HepG2 (cell line): ENCODE measurements around the gene ACBD3. TPM values are rescaled to one million over a fixed set of nuclear protein-coding genes. Genes with fewer than 3 reads are reported as not detected.

Experiments
- ASH2L ChIP-seq: fragments of 300-600, 200-600 bp; sonication (generic); IDR thresholded peaks from 2 replicates; pipeline ENCODE4 v1.7.0; 2017; ENCODE audit warnings: low read depth, mild to moderate bottlenecking, moderate library complexity, mixed read lengths, low read length; ENCODE audit not compliant: insufficient read length
- BCL6 ChIP-seq: IDR thresholded peaks from 2 replicates; pipeline ENCODE4 v1.6.1; 2016; ENCODE audit warnings: missing genetic modification reagents, missing compliant biosample characterization
- CENPT ChIP-seq: sonication (generic); formaldehyde crosslinking; IDR thresholded peaks from 2 replicates; pipeline ENCODE4 v1.8.0; 2022; ENCODE audit warnings: low read depth, mild to moderate bottlenecking, moderate library complexity, missing genetic modification reagents
- FLYWCH1 ChIP-seq: sonication (generic); formaldehyde crosslinking; IDR thresholded peaks from 2 replicates; pipeline ENCODE4 v1.8.1; 2023; ENCODE audit warnings: mild to moderate bottlenecking, missing genetic modification reagents
- HDAC2 ChIP-seq: sonication (generic); formaldehyde crosslinking; IDR thresholded peaks from 2 replicates; pipeline ENCODE4 v1.4.0; 2020; ENCODE audit warnings: missing genetic modification reagents
- IKZF4 ChIP-seq: sonication (generic); formaldehyde crosslinking; IDR thresholded peaks from 2 replicates; pipeline ENCODE4 v1.5.1; 2020; ENCODE audit warnings: borderline replicate concordance, mild to moderate bottlenecking, low read depth, missing genetic modification reagents; ENCODE audit errors: not compliant biosample characterization
- KAT7 ChIP-seq: IDR thresholded peaks from 2 replicates; pipeline ENCODE4 v1.6.1; 2018; ENCODE audit warnings: borderline replicate concordance, missing compliant biosample characterization
- KDM5B ChIP-seq: sonication (generic); formaldehyde crosslinking; IDR thresholded peaks from 2 replicates; pipeline ENCODE4 v1.4.0; 2020; ENCODE audit warnings: missing genetic modification reagents, mild to moderate bottlenecking, borderline replicate concordance
- KMT2A ChIP-seq: sonication (generic); formaldehyde crosslinking; IDR thresholded peaks from 2 replicates; pipeline ENCODE4 v1.4.0; 2020; ENCODE audit warnings: missing genetic modification reagents
- MBNL3 ChIP-seq: fragments of 250-450 bp; sonication (Bioruptor Pico); conservative IDR thresholded peaks from 2 replicates; pipeline ENCODE4 v1.8.0; 2022; ENCODE audit warnings: mild to moderate bottlenecking, inconsistent platforms
- MTA3 ChIP-seq: sonication (generic); formaldehyde crosslinking; IDR thresholded peaks from 2 replicates; pipeline ENCODE4 v1.4.0; 2020; ENCODE audit warnings: missing genetic modification reagents
- RBFOX2 ChIP-seq: fragments of 200-400 bp; formaldehyde crosslinking; IDR thresholded peaks from 2 replicates; pipeline ENCODE4 v1.6.1; 2017; ENCODE audit warnings: low read depth, mild to moderate bottlenecking, low read length
- SAP130 ChIP-seq: IDR thresholded peaks from 2 replicates; pipeline ENCODE4 v1.6.1; 2016; ENCODE audit warnings: low read depth
- ZC3H13 ChIP-seq: sonication (generic); formaldehyde crosslinking; IDR thresholded peaks from 2 replicates; pipeline ENCODE4 v1.8.1; 2023; ENCODE audit warnings: mild to moderate bottlenecking, missing genetic modification reagents, moderate library complexity
- ZNF446 ChIP-seq: sonication (generic); formaldehyde crosslinking; IDR thresholded peaks from 2 replicates; pipeline ENCODE4 v1.5.0; 2020; ENCODE audit warnings: mild to moderate bottlenecking, missing genetic modification reagents
- ZNF720 ChIP-seq: sonication (generic); formaldehyde crosslinking; IDR thresholded peaks from 2 replicates; pipeline ENCODE4 v1.4.0; 2020; ENCODE audit warnings: missing genetic modification reagents
- ZZZ3 ChIP-seq: sonication (generic); formaldehyde crosslinking; IDR thresholded peaks from 2 replicates; pipeline ENCODE4 v1.4.0; 2020; ENCODE audit warnings: missing genetic modification reagents, mild to moderate bottlenecking, borderline replicate concordance
- polyA plus RNA-seq, 8 experiments: library from polyadenylated mRNA; depleted of rRNA in 3 of 8; stranded (reverse) in 7 of 8; unstranded in 1 of 8; fragments of >200 nt; fragmentation: Illumina TruSeq in 4 of 8; extraction: Trizol in 4 of 8; gene quantifications; 2 replicates each; pipeline versions ENCODE4 v1.2.1 to v1.2.3, GENCODE V29; 2011 to 2016; ENCODE audit warnings: low read depth in 4 of 8, missing spikeins in 1 of 8, mixed read lengths in 1 of 8; ENCODE audit not compliant: insufficient read depth in 1 of 8
- total RNA-seq, 5 experiments: library from RNA; depleted of rRNA; stranded (reverse); fragments of >200 nt; fragmentation: Illumina TruSeq; extraction: Trizol; gene quantifications; 2 replicates each; pipeline ENCODE4 v1.2.3, GENCODE V29; 2016; ENCODE audit warnings: low read depth in 1 of 5
- TF ChIP-seq, protein P1 (sequence below): sonication (generic); formaldehyde crosslinking; IDR thresholded peaks from 2 replicates; pipeline ENCODE4 v1.5.0; 2020; ENCODE audit warnings: mild to moderate bottlenecking, missing genetic modification reagents
- TF ChIP-seq, protein P2 (sequence below): sonication (generic); formaldehyde crosslinking; IDR thresholded peaks from 2 replicates; pipeline ENCODE4 v1.4.0; 2020; ENCODE audit warnings: missing genetic modification reagents
- TF ChIP-seq, protein P3 (sequence below): IDR thresholded peaks from 2 replicates; pipeline ENCODE4 v1.6.1; 2016; ENCODE audit warnings: mild to moderate bottlenecking
- TF ChIP-seq, protein P4 (sequence below): sonication (generic); formaldehyde crosslinking; IDR thresholded peaks from 2 replicates; pipeline ENCODE4 v1.4.0; 2020; ENCODE audit warnings: missing genetic modification reagents

The ACBD3 gene
- total and polyA plus RNA-seq, 2 of the 13 experiments (the other 11 are each of a cell fraction or from before 2014, with no cell fraction given) = 24.3 to 39.3 TPM

DNA sequence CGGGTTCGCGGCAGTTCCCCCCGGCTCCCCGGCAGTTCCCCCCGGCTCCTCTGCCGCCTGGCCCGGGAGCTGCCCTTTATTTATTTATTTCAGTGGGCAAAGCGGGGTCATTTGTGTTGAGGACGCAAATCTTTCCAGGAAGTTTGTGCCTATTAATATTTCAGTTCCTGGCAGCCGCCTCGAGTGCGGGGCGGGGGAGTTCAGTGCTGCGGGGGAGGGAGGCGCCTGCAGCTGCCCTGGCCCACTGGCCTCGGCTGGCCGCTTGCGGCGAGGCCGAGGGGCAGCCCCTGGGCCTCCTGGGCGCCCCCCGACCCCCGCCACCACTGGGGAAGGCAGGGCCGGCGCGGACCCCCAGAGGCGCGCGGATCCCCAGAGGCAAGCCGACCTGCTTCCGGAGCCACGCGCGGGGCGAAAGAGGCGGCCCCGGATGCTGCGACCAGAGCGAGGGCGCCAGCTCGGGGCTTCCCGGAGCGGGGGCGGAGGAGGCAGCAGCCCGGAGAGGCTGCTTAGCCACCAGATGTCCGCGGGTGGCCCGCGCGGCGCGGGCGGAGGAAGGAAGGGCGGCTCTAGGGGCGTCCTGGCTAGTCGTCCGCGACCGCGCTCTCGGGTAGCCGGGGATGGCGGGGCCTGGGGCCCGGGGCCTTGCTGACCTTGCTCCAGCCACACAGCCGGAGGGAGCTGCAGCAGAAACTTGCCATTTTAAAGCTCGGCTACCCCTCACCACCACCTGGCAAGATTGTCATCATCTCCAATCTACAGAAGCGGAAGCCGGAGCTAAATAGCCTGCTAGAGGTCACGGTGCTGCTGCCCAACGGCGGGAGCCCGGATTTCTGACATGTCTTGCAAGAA is 76.1 kb downstream of the ACBD3 start (continued):
- TF ChIP-seq, protein P1, sequence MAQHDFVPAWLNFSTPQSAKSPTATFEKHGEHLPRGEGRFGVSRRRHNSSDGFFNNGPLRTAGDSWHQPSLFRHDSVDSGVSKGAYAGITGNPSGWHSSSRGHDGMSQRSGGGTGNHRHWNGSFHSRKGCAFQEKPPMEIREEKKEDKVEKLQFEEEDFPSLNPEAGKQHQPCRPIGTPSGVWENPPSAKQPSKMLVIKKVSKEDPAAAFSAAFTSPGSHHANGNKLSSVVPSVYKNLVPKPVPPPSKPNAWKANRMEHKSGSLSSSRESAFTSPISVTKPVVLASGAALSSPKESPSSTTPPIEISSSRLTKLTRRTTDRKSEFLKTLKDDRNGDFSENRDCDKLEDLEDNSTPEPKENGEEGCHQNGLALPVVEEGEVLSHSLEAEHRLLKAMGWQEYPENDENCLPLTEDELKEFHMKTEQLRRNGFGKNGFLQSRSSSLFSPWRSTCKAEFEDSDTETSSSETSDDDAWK (CRISPR knock-in tag) = no peak
- TF ChIP-seq ZC3H13 (CRISPR knock-in tag) (no peak), ASH2L (peak; percentile 23), MTA3 (CRISPR knock-in tag) (no peak), SAP130 (CRISPR knock-in tag) (peak; percentile 43), KDM5B (CRISPR knock-in tag) (0 out of 2 replicates have a peak, but pooled peaks have one; percentile 42), ZZZ3 (CRISPR knock-in tag) (no peak), KAT7 (CRISPR knock-in tag) (peak; percentile 43; the same call in 1 of the 2 replicates), BCL6 (CRISPR knock-in tag) (peak; percentile 62; the same call in 1 of the 2 replicates), IKZF4 (CRISPR knock-in tag) (no peak), KMT2A (CRISPR knock-in tag) (peak; percentile 56; the same call in 1 of the 2 replicates), FLYWCH1 (CRISPR knock-in tag) (no peak), ZNF720 (CRISPR knock-in tag) (no peak), ZNF446 (CRISPR knock-in tag) (no peak), CENPT (CRISPR knock-in tag) (no peak), RBFOX2 (peak; percentile 68), HDAC2 (no peak), MBNL3 (no peak)
- TF ChIP-seq, protein P2, sequence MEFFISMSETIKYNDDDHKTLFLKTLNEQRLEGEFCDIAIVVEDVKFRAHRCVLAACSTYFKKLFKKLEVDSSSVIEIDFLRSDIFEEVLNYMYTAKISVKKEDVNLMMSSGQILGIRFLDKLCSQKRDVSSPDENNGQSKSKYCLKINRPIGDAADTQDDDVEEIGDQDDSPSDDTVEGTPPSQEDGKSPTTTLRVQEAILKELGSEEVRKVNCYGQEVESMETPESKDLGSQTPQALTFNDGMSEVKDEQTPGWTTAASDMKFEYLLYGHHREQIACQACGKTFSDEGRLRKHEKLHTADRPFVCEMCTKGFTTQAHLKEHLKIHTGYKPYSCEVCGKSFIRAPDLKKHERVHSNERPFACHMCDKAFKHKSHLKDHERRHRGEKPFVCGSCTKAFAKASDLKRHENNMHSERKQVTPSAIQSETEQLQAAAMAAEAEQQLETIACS (CRISPR knock-in tag) = no peak
- TF ChIP-seq, protein P3, sequence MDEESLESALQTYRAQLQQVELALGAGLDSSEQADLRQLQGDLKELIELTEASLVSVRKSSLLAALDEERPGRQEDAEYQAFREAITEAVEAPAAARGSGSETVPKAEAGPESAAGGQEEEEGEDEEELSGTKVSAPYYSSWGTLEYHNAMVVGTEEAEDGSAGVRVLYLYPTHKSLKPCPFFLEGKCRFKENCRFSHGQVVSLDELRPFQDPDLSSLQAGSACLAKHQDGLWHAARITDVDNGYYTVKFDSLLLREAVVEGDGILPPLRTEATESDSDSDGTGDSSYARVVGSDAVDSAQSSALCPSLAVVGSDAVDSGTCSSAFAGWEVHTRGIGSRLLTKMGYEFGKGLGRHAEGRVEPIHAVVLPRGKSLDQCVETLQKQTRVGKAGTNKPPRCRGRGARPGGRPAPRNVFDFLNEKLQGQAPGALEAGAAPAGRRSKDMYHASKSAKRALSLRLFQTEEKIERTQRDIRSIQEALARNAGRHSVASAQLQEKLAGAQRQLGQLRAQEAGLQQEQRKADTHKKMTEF (CRISPR knock-in tag) = peak; percentile 37; the same call in 1 of the 2 replicates
- TF ChIP-seq, protein P4, sequence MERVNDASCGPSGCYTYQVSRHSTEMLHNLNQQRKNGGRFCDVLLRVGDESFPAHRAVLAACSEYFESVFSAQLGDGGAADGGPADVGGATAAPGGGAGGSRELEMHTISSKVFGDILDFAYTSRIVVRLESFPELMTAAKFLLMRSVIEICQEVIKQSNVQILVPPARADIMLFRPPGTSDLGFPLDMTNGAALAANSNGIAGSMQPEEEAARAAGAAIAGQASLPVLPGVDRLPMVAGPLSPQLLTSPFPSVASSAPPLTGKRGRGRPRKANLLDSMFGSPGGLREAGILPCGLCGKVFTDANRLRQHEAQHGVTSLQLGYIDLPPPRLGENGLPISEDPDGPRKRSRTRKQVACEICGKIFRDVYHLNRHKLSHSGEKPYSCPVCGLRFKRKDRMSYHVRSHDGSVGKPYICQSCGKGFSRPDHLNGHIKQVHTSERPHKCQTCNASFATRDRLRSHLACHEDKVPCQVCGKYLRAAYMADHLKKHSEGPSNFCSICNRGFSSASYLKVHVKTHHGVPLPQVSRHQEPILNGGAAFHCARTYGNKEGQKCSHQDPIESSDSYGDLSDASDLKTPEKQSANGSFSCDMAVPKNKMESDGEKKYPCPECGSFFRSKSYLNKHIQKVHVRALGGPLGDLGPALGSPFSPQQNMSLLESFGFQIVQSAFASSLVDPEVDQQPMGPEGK (CRISPR knock-in tag) = no peak
